ENCODE data around the gene STAG3. TPM values are rescaled to one million over a fixed set of nuclear protein-coding genes. Genes with fewer than 3 reads are reported as not detected.
A peak's percentile ranks its signal among the peaks of the same experiment; 100 is the strongest.
"Not testable (repeated sequence)": the region's sequence is repeated elsewhere in the genome, so short reads cannot be mapped to it uniquely, and the experiment has no call there.

The STAG3 gene
- total RNA-seq: 0.20 and 1.0 TPM in 2 replicates
- 3.4 and 4.8 TPM in 2 replicates for polyA plus RNA-seq

- peak; percentile 96 for DNase-seq (ENCODE audit: low spot score)
- no peaks in the 10 kb centered on the region for H3K4me1 ChIP-seq (ENCODE audit: insufficient read depth)
- H3K4me2 ChIP-seq: peak within 1 kb of the TSS; percentile 82
- H3K36me3 ChIP-seq (replicated peaks; ENCODE audit: insufficient read depth, low read depth): no peaks in the 10 kb centered on the region
- H2AFZ ChIP-seq: peak within 1 kb of the TSS; percentile 82
- peaks cover 4% of the 10 kb centered on the region for H3K27me3 ChIP-seq
- no peak within 1 kb of the TSS for H3K27ac ChIP-seq
- WGBS (ENCODE audit: low lambda C conversion rate, missing lambda C conversion rate): 21% methylated on average over 61 of the region's 78 CpGs
- H3K4me3 ChIP-seq: peak within 1 kb of the TSS; percentile 48
- no peaks in the 10 kb centered on the region for H3K9me2 ChIP-seq (replicated peaks; ENCODE audit: insufficient read depth)
- H3K79me2 ChIP-seq: no peaks in the 10 kb centered on the region
- no peaks in the 10 kb centered on the region for H3K9me3 ChIP-seq (ENCODE audit: low read depth)
- H4K20me1 ChIP-seq (ENCODE audit: insufficient read depth, poor library complexity, severe bottlenecking): no peaks in the 10 kb centered on the region
- TF ChIP-seq EZH2 (IDR thresholded peaks at IDR 0.05; ENCODE audit: borderline replicate concordance) (no peak), CTCF (IDR thresholded peaks at IDR 0.05; ENCODE audit: poor library complexity) (no peak), EZH2phosphoT487 (IDR thresholded peaks at IDR 0.05; ENCODE audit: low read depth, severe bottlenecking, unreplicated experiment) (no peak)
Observed at GRCh38 chr7:100177045-100178001, at the start of gene STAG3, which contains the start of gene GPC2. TSS of gene STAG3 (plus strand) at chr7:100177918. CDS start at chr7:100180557, 2,639 bp downstream. TSS of gene GPC2 (minus strand) at chr7:100177381. CDS start at chr7:100177199, 182 bp downstream.

GRCh38 chr7:100128637-100128963 is 49.1 kb upstream of the STAG3 start:
- Histone ChIP-seq H3K4me1 (ENCODE audit: insufficient read depth) (peaks cover 12% of the 10 kb centered on the region), H3K27me3 (no peaks in the 10 kb centered on the region), H3K4me3 (no peak overlapping the region), H3K9me3 (ENCODE audit: low read depth) (no peaks in the 10 kb centered on the region), H2AFZ (no peak overlapping the region), H3K27ac (no peak overlapping the region), H3K9me2 (replicated peaks; ENCODE audit: insufficient read depth) (no peaks in the 10 kb centered on the region), H3K79me2 (no peaks in the 10 kb centered on the region), H4K20me1 (ENCODE audit: insufficient read depth, poor library complexity, severe bottlenecking) (no peaks in the 10 kb centered on the region), H3K36me3 (replicated peaks; ENCODE audit: insufficient read depth, low read depth) (no peaks in the 10 kb centered on the region), H3K4me2 (peak overlapping the region; percentile 99)
- 62% methylated on average over 1 of the region's 1 CpG for WGBS (ENCODE audit: low lambda C conversion rate, missing lambda C conversion rate)
- TF ChIP-seq CTCF (IDR thresholded peaks at IDR 0.05; ENCODE audit: poor library complexity): no peak
- no peak for TF ChIP-seq EZH2 (IDR thresholded peaks at IDR 0.05; ENCODE audit: borderline replicate concordance)
- no peak for TF ChIP-seq EZH2phosphoT487 (IDR thresholded peaks at IDR 0.05; ENCODE audit: low read depth, severe bottlenecking, unreplicated experiment)
- DNase-seq (ENCODE audit: low spot score): no peak

GRCh38 chr7:100130220-100130607 is 47.5 kb upstream of the STAG3 start:
- not testable (repeated sequence) for H3K36me3 ChIP-seq (replicated peaks; ENCODE audit: insufficient read depth, low read depth); H4K20me1 ChIP-seq (ENCODE audit: insufficient read depth, poor library complexity, severe bottlenecking); H3K4me1 ChIP-seq (ENCODE audit: insufficient read depth); H3K27me3 ChIP-seq; H3K79me2 ChIP-seq; H2AFZ ChIP-seq; H3K9me3 ChIP-seq (ENCODE audit: low read depth); H3K27ac ChIP-seq; H3K4me3 ChIP-seq; H3K9me2 ChIP-seq (replicated peaks; ENCODE audit: insufficient read depth); DNase-seq (ENCODE audit: low spot score)
- WGBS (ENCODE audit: low lambda C conversion rate, missing lambda C conversion rate): 67% methylated on average over 1 of the region's 1 CpG
- peak overlapping the region; percentile 83 for H3K4me2 ChIP-seq
